NCI-H1694 treated with DMSO at 0.1 percent for 48 hours (cell line): Measurements from ENCODE around the gene CMC2.

Experiments used
- DNase-seq: peaks from one replicate; lab custom pipeline; 2025; lab: John Stamatoyannopoulos, UW

The CMC2 gene

GRCh38 chr16:81003064-81003463 is 3.6 kb downstream of the CMC2 start:
- DNase-seq, result no peak

- no peak for DNase-seq
Measured at GRCh38 chr16:81001330-81001729, 5.4 kb downstream of the CMC2 start.

GRCh38 chr16:81000873-81001272 is 5.8 kb downstream of the CMC2 start:
- no peak for DNase-seq

- DNase-seq, result no peak
Measured at GRCh38 chr16:80997964-80998620, 8.6 kb downstream of the CMC2 start.

GRCh38 chr16:80997139-80997798 is 9.4 kb downstream of the CMC2 start:
- no peak for DNase-seq

- DNase-seq, result no peak
Measured at GRCh38 chr16:80996688-80997138, 10.0 kb downstream of the CMC2 start.

DNA sequence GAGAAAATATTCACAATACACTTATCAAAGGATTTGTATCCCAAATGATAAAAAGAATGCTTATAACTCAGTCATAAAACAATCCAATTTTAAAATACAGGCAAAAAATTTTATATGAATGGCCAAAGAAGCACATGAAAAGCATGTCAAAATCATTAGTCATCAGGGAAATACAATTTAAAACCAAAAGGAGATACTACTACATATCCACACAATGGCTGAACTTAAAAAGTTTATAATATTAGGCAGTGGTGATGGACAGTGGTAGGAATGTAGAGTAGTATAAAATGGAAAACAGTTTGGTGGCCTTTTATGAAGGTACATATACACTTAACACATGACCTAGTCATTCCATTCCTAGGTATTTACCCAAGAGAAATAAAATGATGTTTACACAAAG is 12.2 kb downstream of the CMC2 start:
- DNase-seq, result no peak

DNA sequence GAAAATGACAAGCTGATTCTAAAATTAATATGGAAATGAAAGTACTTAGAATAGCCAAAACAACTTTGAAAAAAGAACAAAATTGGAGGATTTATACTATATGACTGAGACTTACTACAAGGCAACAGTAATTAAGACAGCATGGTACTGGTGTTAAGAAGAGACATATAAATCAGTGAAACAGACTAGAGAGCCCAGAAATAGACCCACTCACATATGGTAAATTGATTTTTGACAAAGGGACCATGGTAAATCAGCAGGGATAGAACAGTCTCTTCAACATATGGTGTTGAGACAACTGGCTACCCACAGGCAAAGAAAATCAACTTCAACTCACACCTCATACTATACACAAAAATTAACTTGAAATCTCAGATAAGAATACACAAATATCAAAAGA is 12.9 kb downstream of the CMC2 start:
- no peak for DNase-seq

DNA sequence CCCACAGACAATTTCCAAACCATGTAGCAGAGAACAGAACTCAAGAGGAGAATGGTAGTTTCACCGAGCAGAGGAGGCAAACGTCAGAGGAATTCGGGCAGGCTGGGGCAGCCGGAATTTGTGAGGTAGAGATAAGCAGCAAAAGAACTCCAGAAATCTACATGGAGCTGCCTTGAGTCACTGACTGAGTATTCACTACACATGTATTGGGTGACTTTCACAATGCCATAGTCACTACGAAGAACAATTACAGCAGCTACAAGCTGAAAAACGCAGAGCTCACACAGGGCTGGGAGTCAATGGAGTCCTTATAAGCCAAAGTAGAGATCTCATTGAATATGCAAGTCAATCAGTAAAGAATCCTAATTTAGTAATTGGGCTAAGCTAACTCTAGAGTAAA is 13.4 kb downstream of the CMC2 start:
- DNase-seq, result no peak

- DNase-seq, result no peak
Measured at GRCh38 chr16:80992676-80993293, 13.9 kb downstream of the CMC2 start.

- no peak for DNase-seq
Measured at GRCh38 chr16:80991792-80992430, 14.8 kb downstream of the CMC2 start.

DNA sequence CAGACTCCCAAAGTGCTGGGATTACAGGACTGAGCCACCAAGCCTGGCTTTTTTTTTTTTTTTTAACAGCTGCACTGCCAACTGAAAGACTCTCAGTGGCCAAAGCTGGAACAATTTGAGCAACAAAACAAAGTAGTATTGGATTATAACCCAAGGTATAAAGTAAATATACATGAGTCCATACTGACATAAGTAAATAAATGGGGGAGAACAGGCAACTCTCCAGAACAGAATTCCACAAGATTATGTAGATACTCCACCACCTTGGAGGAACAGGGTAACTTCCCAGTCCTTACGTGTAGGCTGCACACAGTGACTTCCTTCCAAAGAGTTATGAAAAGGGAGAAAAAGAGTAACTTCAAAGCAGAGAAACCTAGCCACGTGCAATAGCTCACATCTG is 15.7 kb downstream of the CMC2 start:
- DNase-seq, result no peak

DNA sequence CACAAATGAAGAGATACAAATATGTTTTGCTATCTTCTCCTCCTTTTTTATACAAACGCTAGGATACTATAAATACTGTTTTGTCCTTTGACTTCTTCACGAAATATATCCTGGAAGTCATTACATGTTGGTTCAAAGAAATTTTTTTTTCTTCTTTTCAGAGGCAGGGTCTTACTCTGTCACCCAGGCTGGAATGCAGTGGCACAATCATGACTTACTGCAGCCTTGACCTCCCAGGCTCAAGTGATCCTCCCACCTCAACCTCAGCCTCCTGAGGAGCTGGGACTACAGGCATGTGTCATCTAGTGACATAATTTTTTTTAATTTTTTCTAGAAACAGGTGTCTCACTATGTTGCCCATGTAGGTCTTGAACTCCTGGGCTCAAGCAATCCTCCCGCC is 16.1 kb downstream of the CMC2 start:
- DNase-seq, result no peak

GRCh38 chr16:80989801-80990200 is 16.9 kb downstream of the CMC2 start:
- DNase-seq, result no peak

DNA sequence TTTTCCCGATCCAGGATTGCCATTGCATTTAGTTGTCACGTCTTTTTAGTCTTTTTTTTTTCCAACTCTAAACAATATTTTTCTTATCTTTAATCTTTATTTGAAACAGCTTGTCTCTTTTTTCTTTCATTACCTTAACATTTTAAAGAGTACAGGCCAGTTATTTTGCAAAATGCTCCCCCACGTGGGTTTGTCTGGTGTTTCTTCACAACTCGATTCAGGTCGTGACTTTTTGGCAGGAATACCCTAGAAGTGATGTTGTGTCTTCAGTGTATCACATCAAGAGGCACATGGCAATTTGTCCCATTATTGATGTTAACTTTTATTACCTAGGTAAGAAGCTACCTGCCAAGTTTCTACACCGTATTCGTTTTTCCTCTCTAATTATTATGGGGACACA is 17.9 kb downstream of the CMC2 start:
- no peak for DNase-seq

GRCh38 chr16:80986557-80986956 is 20.1 kb downstream of the CMC2 start:
- no peak for DNase-seq

DNA sequence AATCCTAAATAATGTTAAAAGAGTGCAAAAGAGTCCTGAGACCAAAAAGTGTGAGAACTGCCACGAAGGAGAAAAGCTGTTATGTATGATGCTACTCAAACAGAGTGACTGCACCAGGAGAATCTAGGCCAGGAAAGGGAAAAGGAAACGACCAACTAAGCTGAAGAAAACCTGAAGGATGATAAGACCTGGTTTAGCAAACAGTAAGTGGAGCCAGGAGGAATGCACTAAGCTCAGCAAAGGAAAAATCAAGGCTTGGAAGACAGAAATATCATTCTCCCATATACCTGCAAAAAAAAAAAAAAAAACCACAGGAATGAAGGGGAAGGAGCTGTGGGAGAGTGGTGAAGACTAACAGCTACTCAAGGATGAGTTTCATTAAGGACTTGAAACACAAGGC is 21.1 kb downstream of the CMC2 start:
- DNase-seq, result no peak

GRCh38 chr16:80984124-80984892 is 22.4 kb downstream of the CMC2 start:
- DNase-seq, result no peak

DNA sequence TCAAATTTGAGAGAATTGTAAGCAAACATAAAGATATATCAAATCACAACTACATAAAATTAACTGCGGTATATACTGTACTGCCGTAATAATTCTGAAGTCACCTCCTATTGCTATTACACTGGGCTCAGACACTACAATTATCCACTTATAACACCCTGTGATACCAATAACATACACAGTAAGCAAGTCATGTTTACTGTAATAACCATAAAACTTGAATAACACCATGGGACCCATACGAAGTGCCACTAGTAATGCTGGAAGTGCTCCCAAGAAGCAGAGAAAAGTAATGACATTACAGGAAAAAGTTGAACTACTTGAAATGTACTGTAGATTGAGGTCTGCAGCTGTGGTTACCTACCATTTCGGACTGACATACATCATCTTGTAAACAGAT is 24.0 kb downstream of the CMC2 start:
- no peak for DNase-seq

- DNase-seq, result no peak
Measured at GRCh38 chr16:80981103-80981502, 25.6 kb downstream of the CMC2 start.

DNA sequence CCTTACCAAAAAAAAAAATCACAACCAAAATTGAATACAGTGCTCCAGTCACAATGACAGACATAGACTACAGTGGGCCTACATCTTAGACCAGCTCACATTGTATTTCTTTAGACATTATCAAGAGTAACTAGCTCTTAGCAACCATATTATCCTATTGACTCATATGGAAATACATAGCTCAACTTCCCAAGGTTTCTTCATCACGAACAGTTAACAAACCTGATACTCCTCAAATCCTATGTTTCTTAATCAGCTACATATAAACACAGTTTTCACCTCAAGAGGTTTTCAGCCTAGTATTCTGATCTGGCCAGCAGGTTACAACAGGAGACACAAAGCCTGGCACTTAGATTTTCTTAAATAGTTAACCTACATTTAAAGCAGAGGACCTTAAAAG is 29.7 kb downstream of the CMC2 start:
- no peak for DNase-seq

- no peak for DNase-seq
Measured at GRCh38 chr16:80974649-80975376, 31.9 kb downstream of the CMC2 start.
